ENCODE data around the gene KIAA1217.

The KIAA1217 gene

DNA sequence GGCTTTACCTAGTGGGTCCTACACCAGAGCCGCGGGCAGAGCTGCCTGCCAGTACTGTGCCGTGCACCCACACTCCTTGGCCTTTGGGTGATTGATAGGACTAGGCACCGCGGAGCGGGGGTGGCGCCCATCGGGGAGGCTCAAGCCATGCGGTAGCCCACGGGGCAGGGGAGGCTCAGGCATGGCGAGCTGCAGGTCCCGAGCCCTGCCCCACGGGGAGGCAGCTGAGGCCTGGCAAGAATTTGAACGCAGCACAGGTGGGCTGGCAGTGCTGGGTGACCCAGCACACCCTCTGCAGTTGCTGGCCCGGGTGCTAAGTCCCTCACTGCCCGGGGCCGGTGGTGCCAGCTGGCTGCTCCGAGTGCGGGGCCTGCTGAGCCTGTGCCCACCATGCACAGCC lies 32.3 kb upstream of the KIAA1217 start:
- Histone ChIP-seq H4K8ac (ENCODE audit: low read depth, low read length) (no peak overlapping the region), H3K27ac (ENCODE audit: low read depth, low read length) (no peak overlapping the region), H2AFZ (ENCODE audit: insufficient read depth, low read length, poor library complexity) (no peak overlapping the region), H3K27me3 (ENCODE audit: insufficient read depth, low read length) (no peaks in the 10 kb centered on the region), H3K4me1 (ENCODE audit: control insufficient read depth in 1 of 2, insufficient read depth in 2 of 2, low read length in 2 of 2) (no peaks in the 10 kb centered on the region), H3K4me3 (ENCODE audit: low read depth, low read length) (no peak overlapping the region), H2BK5ac (ENCODE audit: low read depth, low read length, poor library complexity) (no peak overlapping the region), H2BK12ac (ENCODE audit: low read length) (no peak overlapping the region), H3K23ac (ENCODE audit: low read length) (no peak overlapping the region), H2AK5ac (ENCODE audit: low read length) (no peak overlapping the region), H3K4me2 (ENCODE audit: low read length) (no peak overlapping the region), H3K9ac (ENCODE audit: low read length) (no peak overlapping the region), H3K4ac (ENCODE audit: low read depth, low read length) (no peak overlapping the region), H4K91ac (ENCODE audit: low read depth, low read length) (no peak overlapping the region), H2BK120ac (ENCODE audit: insufficient read depth, low read length, poor library complexity) (no peak overlapping the region), H3K79me1 (ENCODE audit: low read length) (no peaks in the 10 kb centered on the region), H3K79me2 (ENCODE audit: control insufficient read depth, insufficient read depth, low read length, poor library complexity) (no peaks in the 10 kb centered on the region), H3K36me3 (ENCODE audit: control insufficient read depth in 1 of 2, insufficient read depth in 2 of 2, low read length in 2 of 2) (no peaks in the 10 kb centered on the region), H3K9me3 (ENCODE audit: insufficient read depth, low read depth, low read length) (peaks cover 13% of the 10 kb centered on the region), H4K12ac (ENCODE audit: low read depth, low read length) (no peak overlapping the region), H3K18ac (ENCODE audit: low read length) (no peak overlapping the region), H3K14ac (ENCODE audit: low read length) (no peak overlapping the region)
- no peak for DNase-seq
- WGBS (ENCODE audit: extremely low coverage, insufficient coverage, insufficient read length), result no CpG with 5 or more reads among the region's 19 CpGs

DNA sequence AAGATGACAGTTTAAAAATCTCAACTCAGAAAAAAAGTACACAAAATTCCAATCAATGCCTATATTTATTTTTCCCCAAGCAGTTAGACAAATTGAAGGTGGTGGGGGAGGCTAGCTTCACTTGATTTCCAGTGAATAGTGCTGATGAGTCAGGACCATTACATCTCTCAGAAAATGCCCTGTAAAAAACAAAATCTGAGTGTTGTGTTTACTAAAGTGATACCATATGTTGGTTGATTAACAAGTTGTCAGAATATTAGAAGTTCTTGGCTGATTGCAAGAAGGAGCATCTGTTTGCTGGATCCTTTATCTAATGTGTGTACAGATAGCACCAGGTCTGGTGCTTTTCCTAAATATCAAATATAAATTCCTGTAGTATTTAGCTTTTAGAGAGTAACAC lies 31.3 kb upstream of the KIAA1217 start:
- no peaks in the 10 kb centered on the region for H3K79me2 ChIP-seq (ENCODE audit: control insufficient read depth, insufficient read depth, low read length, poor library complexity)
- no peaks in the 10 kb centered on the region for H3K79me1 ChIP-seq (ENCODE audit: low read length)
- no peaks in the 10 kb centered on the region for H3K36me3 ChIP-seq (ENCODE audit: control insufficient read depth in 1 of 2, insufficient read depth in 2 of 2, low read length in 2 of 2)
- no peak overlapping the region for H2BK5ac ChIP-seq (ENCODE audit: low read depth, low read length, poor library complexity)
- H2AK5ac ChIP-seq (ENCODE audit: low read length), result no peak overlapping the region
- H2AFZ ChIP-seq (ENCODE audit: insufficient read depth, low read length, poor library complexity), result no peak overlapping the region
- no peak overlapping the region for H3K14ac ChIP-seq (ENCODE audit: low read length)
- H2BK120ac ChIP-seq (ENCODE audit: insufficient read depth, low read length, poor library complexity), result no peak overlapping the region
- no peak overlapping the region for H3K27ac ChIP-seq (ENCODE audit: low read depth, low read length)
- H3K18ac ChIP-seq (ENCODE audit: low read length), result no peak overlapping the region
- no peak overlapping the region for H3K4me2 ChIP-seq (ENCODE audit: low read length)
- H3K9ac ChIP-seq (ENCODE audit: low read length), result no peak overlapping the region
- no peak overlapping the region for H4K12ac ChIP-seq (ENCODE audit: low read depth, low read length)
- no peak overlapping the region for H3K4me3 ChIP-seq (ENCODE audit: low read depth, low read length)
- peaks cover 13% of the 10 kb centered on the region for H3K9me3 ChIP-seq (ENCODE audit: insufficient read depth, low read depth, low read length)
- no peak overlapping the region for H4K91ac ChIP-seq (ENCODE audit: low read depth, low read length)
- H3K4me1 ChIP-seq (ENCODE audit: control insufficient read depth in 1 of 2, insufficient read depth in 2 of 2, low read length in 2 of 2), result no peaks in the 10 kb centered on the region
- H3K4ac ChIP-seq (ENCODE audit: low read depth, low read length), result no peak overlapping the region
- no peak overlapping the region for H2BK12ac ChIP-seq (ENCODE audit: low read length)
- H4K8ac ChIP-seq (ENCODE audit: low read depth, low read length), result no peak overlapping the region
- H3K23ac ChIP-seq (ENCODE audit: low read length), result no peak overlapping the region
- H3K27me3 ChIP-seq (ENCODE audit: insufficient read depth, low read length), result no peaks in the 10 kb centered on the region
- DNase-seq, result no peak

DNA sequence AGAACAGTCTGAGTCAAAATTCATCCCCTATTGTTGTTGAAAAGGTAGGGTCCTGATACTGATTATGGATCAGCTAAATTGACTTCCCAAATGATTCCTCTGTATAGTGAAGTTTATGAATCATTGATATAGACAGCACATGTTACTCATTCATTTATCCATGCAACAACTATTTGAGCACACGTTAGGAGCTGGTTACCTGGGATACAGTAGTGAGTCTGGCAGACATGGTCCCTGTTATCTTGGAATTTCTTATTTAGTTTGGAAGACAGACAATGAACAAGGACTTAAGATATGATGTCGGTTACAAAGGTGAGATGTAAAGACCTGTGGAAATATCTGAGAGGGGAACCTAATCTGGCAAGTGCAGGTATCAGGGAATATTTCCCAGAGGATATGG lies 28.0 kb upstream of the KIAA1217 start:
- no peak for DNase-seq
- Histone ChIP-seq H3K4me2 (ENCODE audit: low read length) (no peak overlapping the region), H4K12ac (ENCODE audit: low read depth, low read length) (no peak overlapping the region), H3K36me3 (ENCODE audit: control insufficient read depth in 1 of 2, insufficient read depth in 2 of 2, low read length in 2 of 2) (no peaks in the 10 kb centered on the region), H2AK5ac (ENCODE audit: low read length) (no peak overlapping the region), H3K27me3 (ENCODE audit: insufficient read depth, low read length) (no peaks in the 10 kb centered on the region), H3K9me3 (ENCODE audit: insufficient read depth, low read depth, low read length) (peaks cover 8% of the 10 kb centered on the region), H2BK5ac (ENCODE audit: low read depth, low read length, poor library complexity) (no peak overlapping the region), H3K4me3 (ENCODE audit: low read depth, low read length) (no peak overlapping the region), H3K23ac (ENCODE audit: low read length) (no peak overlapping the region), H3K4me1 (ENCODE audit: control insufficient read depth in 1 of 2, insufficient read depth in 2 of 2, low read length in 2 of 2) (no peaks in the 10 kb centered on the region), H3K79me1 (ENCODE audit: low read length) (no peaks in the 10 kb centered on the region), H3K27ac (ENCODE audit: low read depth, low read length) (no peak overlapping the region), H2AFZ (ENCODE audit: insufficient read depth, low read length, poor library complexity) (no peak overlapping the region), H3K18ac (ENCODE audit: low read length) (no peak overlapping the region), H2BK12ac (ENCODE audit: low read length) (no peak overlapping the region), H2BK120ac (ENCODE audit: insufficient read depth, low read length, poor library complexity) (no peak overlapping the region), H3K9ac (ENCODE audit: low read length) (no peak overlapping the region), H3K79me2 (ENCODE audit: control insufficient read depth, insufficient read depth, low read length, poor library complexity) (no peaks in the 10 kb centered on the region), H4K8ac (ENCODE audit: low read depth, low read length) (no peak overlapping the region), H3K4ac (ENCODE audit: low read depth, low read length) (no peak overlapping the region), H4K91ac (ENCODE audit: low read depth, low read length) (no peak overlapping the region), H3K14ac (ENCODE audit: low read length) (no peak overlapping the region)
- WGBS (ENCODE audit: extremely low coverage, insufficient coverage, insufficient read length), result no CpG with 5 or more reads among the region's 2 CpGs

DNA sequence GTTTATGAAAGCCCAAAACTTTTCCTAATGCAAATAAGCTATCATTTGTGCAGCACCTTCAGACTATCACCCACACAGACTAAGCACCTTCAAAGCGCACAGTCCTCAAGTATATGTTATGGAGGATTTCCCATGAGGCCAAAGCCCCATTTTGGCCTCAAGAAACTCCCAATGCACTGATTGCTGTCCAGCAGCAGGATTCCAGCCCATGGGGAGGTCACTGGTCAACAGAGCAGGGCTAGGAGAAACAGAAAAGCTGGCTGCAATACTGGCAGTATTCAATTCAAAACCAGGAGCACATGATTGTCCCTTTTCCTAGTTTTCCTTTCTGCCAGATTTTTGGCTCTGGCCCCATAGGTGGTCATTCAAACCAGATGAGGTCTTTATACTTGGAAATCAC lies 24.5 kb upstream of the KIAA1217 start:
- H3K79me1 ChIP-seq (ENCODE audit: low read length), result no peaks in the 10 kb centered on the region
- H3K14ac ChIP-seq (ENCODE audit: low read length), result no peak overlapping the region
- H3K4ac ChIP-seq (ENCODE audit: low read depth, low read length), result no peak overlapping the region
- no peak overlapping the region for H3K18ac ChIP-seq (ENCODE audit: low read length)
- no peaks in the 10 kb centered on the region for H3K27me3 ChIP-seq (ENCODE audit: insufficient read depth, low read length)
- no peak overlapping the region for H4K8ac ChIP-seq (ENCODE audit: low read depth, low read length)
- no peak overlapping the region for H4K91ac ChIP-seq (ENCODE audit: low read depth, low read length)
- H3K9me3 ChIP-seq (ENCODE audit: insufficient read depth, low read depth, low read length), result no peaks in the 10 kb centered on the region
- no peak overlapping the region for H2AK5ac ChIP-seq (ENCODE audit: low read length)
- H3K4me1 ChIP-seq (ENCODE audit: control insufficient read depth in 1 of 2, insufficient read depth in 2 of 2, low read length in 2 of 2), result no peaks in the 10 kb centered on the region
- H3K9ac ChIP-seq (ENCODE audit: low read length), result no peak overlapping the region
- H2AFZ ChIP-seq (ENCODE audit: insufficient read depth, low read length, poor library complexity), result no peak overlapping the region
- no CpG with 5 or more reads among the region's 1 CpG for WGBS (ENCODE audit: extremely low coverage, insufficient coverage, insufficient read length)
- H2BK12ac ChIP-seq (ENCODE audit: low read length), result no peak overlapping the region
- no peaks in the 10 kb centered on the region for H3K79me2 ChIP-seq (ENCODE audit: control insufficient read depth, insufficient read depth, low read length, poor library complexity)
- H3K36me3 ChIP-seq (ENCODE audit: control insufficient read depth in 1 of 2, insufficient read depth in 2 of 2, low read length in 2 of 2), result no peaks in the 10 kb centered on the region
- H3K4me2 ChIP-seq (ENCODE audit: low read length), result no peak overlapping the region
- H3K27ac ChIP-seq (ENCODE audit: low read depth, low read length), result no peak overlapping the region
- no peak overlapping the region for H4K12ac ChIP-seq (ENCODE audit: low read depth, low read length)
- no peak overlapping the region for H3K23ac ChIP-seq (ENCODE audit: low read length)
- no peak overlapping the region for H2BK120ac ChIP-seq (ENCODE audit: insufficient read depth, low read length, poor library complexity)
- no peak for DNase-seq
- no peak overlapping the region for H2BK5ac ChIP-seq (ENCODE audit: low read depth, low read length, poor library complexity)
- H3K4me3 ChIP-seq (ENCODE audit: low read depth, low read length), result no peak overlapping the region

DNA sequence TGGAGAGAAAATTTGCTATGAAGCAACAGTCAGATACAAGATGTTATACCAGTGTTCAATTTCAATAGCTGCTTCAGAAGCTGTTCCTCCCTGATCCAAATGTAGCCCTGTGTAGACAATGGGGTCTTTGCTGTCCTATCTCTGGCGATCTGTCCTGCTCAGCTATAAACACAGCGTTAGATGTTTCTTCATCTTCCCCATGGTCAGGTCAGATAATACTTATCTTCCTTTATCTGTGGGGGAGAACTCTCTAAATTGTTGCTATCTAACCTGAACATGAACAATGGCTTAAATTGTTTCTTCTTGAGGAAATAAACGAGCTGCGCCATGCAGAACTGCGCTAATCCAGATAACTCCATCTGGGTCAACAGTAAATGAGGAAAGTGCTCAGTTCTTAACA lies 15.6 kb upstream of the KIAA1217 start:
- Histone ChIP-seq H2BK12ac (ENCODE audit: low read length) (no peak overlapping the region), H3K9me3 (ENCODE audit: insufficient read depth, low read depth, low read length) (peaks cover 2% of the 10 kb centered on the region), H3K27ac (ENCODE audit: low read depth, low read length) (no peak overlapping the region), H3K18ac (ENCODE audit: low read length) (no peak overlapping the region), H3K27me3 (ENCODE audit: insufficient read depth, low read length) (no peaks in the 10 kb centered on the region), H3K9ac (ENCODE audit: low read length) (no peak overlapping the region), H4K91ac (ENCODE audit: low read depth, low read length) (no peak overlapping the region), H3K4me3 (ENCODE audit: low read depth, low read length) (no peak overlapping the region), H4K8ac (ENCODE audit: low read depth, low read length) (no peak overlapping the region), H2BK5ac (ENCODE audit: low read depth, low read length, poor library complexity) (no peak overlapping the region), H3K4ac (ENCODE audit: low read depth, low read length) (no peak overlapping the region), H2BK120ac (ENCODE audit: insufficient read depth, low read length, poor library complexity) (no peak overlapping the region), H3K23ac (ENCODE audit: low read length) (no peak overlapping the region), H2AFZ (ENCODE audit: insufficient read depth, low read length, poor library complexity) (no peak overlapping the region), H2AK5ac (ENCODE audit: low read length) (no peak overlapping the region), H3K4me2 (ENCODE audit: low read length) (no peak overlapping the region), H4K12ac (ENCODE audit: low read depth, low read length) (no peak overlapping the region), H3K4me1 (ENCODE audit: control insufficient read depth in 1 of 2, insufficient read depth in 2 of 2, low read length in 2 of 2) (no peaks in the 10 kb centered on the region), H3K14ac (ENCODE audit: low read length) (no peak overlapping the region), H3K79me2 (ENCODE audit: control insufficient read depth, insufficient read depth, low read length, poor library complexity) (no peaks in the 10 kb centered on the region), H3K36me3 (ENCODE audit: control insufficient read depth in 1 of 2, insufficient read depth in 2 of 2, low read length in 2 of 2) (no peaks in the 10 kb centered on the region), H3K79me1 (ENCODE audit: low read length) (no peaks in the 10 kb centered on the region)
- DNase-seq, result no peak
- WGBS (ENCODE audit: extremely low coverage, insufficient coverage, insufficient read length), result no CpG with 5 or more reads among the region's 5 CpGs
